Measurements from ENCODE around the gene PRMT1. TPM values are rescaled to one million over a fixed set of nuclear protein-coding genes. Genes with fewer than 3 reads are reported as not detected.
"Not testable (repeated sequence)": the region's sequence is repeated elsewhere in the genome, so short reads cannot be mapped to it uniquely, and the experiment has no call there.

Gene PRMT1
- total and polyA plus RNA-seq, 3 donors from 2014 or later = 192 to 272 (median 201) TPM

DNA sequence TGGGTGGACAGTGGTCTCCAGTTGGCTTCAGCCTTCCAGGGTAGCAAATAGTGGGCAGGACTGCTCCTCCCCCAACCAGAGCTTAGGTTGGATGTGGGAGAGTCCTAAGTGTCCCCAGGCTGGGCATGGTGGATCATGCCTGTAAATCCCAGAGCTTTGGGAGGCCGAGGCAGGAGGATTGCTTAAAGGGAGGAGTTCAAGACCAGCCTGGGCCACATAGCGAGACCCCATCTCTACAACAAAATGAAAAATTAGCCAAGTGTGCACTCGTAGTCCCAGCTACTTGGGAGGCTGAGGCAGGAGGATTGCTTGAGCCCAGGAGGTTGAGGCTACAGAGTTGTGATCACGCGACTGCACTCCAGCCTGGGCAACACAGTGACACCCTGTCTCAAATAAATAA is 44.5 kb upstream of the PRMT1 start:
- Histone ChIP-seq H3K4me3 (no peak overlapping the region), H3K9me3 (no peaks in the 10 kb centered on the region), H3K27me3 (no peaks in the 10 kb centered on the region), H3K4me1 (peaks cover 9% of the 10 kb centered on the region), H3K36me3 (ENCODE audit: low read depth, missing control alignments) (no peaks in the 10 kb centered on the region), H3K27ac (no peak overlapping the region)
- WGBS, 2 donors = 97 to 98% methylated on average over 5 of the region's 5 CpGs
- TF ChIP-seq, protein P1, sequence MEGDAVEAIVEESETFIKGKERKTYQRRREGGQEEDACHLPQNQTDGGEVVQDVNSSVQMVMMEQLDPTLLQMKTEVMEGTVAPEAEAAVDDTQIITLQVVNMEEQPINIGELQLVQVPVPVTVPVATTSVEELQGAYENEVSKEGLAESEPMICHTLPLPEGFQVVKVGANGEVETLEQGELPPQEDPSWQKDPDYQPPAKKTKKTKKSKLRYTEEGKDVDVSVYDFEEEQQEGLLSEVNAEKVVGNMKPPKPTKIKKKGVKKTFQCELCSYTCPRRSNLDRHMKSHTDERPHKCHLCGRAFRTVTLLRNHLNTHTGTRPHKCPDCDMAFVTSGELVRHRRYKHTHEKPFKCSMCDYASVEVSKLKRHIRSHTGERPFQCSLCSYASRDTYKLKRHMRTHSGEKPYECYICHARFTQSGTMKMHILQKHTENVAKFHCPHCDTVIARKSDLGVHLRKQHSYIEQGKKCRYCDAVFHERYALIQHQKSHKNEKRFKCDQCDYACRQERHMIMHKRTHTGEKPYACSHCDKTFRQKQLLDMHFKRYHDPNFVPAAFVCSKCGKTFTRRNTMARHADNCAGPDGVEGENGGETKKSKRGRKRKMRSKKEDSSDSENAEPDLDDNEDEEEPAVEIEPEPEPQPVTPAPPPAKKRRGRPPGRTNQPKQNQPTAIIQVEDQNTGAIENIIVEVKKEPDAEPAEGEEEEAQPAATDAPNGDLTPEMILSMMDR (IDR thresholded peaks at IDR 0.05) = no peak
- TF ChIP-seq POLR2A (IDR thresholded peaks at IDR 0.05) = no peak
- no peak for DNase-seq
- intact Hi-C loops (cut with DNase I; ENCODE audit: low total_unique reads) = no loop called here

DNA sequence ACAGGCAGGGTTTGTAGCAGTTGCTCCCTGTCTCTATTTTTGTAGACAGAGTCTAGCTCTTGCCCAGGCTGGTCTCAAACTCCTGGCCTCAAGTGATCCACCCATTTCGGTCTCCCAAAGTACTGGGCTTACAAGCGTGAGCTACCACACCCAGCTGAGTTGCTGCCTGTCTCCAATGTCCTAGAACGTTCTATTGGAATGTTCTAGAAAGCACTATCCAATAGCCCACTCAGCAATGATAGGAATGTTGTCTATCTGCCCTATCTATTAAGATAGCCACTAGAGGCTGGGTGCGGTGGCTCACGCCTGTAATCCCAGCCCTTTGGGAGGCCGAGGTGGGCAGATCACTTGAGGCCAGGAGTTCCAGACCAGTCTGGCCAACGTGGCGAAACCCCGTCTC is 43.8 kb upstream of the PRMT1 start:
- 73 to 74% methylated on average over 9 of the region's 9 CpGs for WGBS, 2 donors
- H3K36me3 ChIP-seq (ENCODE audit: low read depth, missing control alignments); intact Hi-C loops (cut with DNase I; ENCODE audit: low total_unique reads); DNase-seq; H3K4me3 ChIP-seq; H3K27me3 ChIP-seq; H3K9me3 ChIP-seq; H3K27ac ChIP-seq: not testable (repeated sequence)
- peaks cover 16% of the 10 kb centered on the region for H3K4me1 ChIP-seq

DNA sequence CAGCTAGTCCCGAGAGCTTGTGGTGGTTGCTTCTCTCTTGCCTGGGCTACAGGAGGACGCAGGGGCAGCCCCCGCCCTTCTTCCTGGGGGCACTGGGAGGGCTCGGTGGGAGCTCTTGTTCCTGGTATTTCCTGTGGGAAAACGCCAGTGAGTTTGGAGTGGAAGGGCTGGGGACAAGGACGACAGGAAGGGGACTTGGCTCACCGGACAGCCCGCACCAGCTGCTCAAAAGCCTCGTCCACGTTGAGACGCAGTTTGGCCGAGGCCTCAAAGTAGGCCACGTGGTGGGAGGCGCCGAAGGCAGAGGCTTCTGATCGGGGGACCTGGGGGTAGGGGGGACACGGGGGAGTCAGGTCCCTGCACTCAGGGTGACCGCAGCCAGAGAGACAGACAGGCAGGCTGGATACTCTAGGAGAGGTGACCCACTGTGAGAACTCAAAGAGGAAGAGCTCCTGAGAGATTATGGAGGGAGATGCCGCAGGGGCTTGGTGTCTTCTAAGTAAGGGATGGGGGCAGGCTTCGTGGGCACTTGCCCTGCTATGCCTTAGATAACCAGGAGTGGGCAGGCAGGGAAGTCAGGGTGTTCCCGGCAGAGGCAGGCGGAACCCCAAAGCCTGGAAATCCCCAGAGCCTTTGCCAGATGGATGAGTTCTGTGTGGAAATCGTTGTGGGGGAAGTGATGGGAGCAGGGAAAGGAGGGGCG is 41.4 kb upstream of the PRMT1 start:
- 51 to 60% methylated on average over 24 of the region's 24 CpGs for WGBS, 2 donors
- no peak overlapping the region for H3K4me3 ChIP-seq
- H3K9me3 ChIP-seq = no peaks in the 10 kb centered on the region
- intact Hi-C loops (cut with DNase I; ENCODE audit: low total_unique reads) = no loop called here
- H3K4me1 ChIP-seq = peaks cover 31% of the 10 kb centered on the region
- H3K27me3 ChIP-seq = no peaks in the 10 kb centered on the region
- H3K36me3 ChIP-seq (ENCODE audit: low read depth, missing control alignments) = no peaks in the 10 kb centered on the region
- peak overlapping the region in 1 of 2 donors; percentile 53 for H3K27ac ChIP-seq
- DNase-seq = no peak
- TF ChIP-seq, protein P1 (IDR thresholded peaks at IDR 0.05) = no peak
- no peak for TF ChIP-seq POLR2A (IDR thresholded peaks at IDR 0.05)

DNA sequence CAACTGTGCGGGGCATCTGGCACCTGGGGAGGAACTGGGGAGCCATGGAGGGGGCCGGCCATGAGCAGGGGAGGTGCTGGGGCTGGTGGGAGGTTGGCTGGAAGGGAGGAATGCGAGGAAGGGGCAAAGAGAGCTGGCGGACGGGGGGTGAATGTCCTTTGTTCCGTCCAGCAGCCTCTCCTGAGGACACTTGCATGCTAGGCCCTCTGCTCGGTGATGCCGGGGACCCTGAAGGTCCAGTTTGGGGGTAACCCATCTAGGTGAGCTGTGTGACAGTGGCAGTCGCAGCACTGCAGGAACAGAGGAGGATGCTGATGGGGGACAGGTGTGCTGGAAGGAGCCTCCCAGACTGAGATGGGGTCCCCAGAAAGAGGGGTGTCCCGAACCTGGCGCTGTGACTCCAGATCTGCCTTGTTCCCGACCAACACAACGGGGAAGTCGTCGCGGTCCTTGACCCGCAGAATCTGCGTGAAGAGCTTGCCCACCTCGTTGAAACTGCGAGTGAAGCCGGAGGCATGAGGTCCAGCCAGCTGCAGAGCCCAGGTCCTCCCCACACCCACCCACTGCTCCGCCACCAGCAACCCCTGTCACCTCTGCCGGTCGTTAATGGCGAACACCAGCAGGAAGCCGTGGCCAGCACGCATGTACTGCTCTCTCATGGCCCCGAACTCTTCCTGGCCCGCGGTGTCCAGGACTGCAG is 40.7 kb upstream of the PRMT1 start:
- H3K4me3 ChIP-seq = no peak overlapping the region
- no peaks in the 10 kb centered on the region for H3K9me3 ChIP-seq
- H3K27me3 ChIP-seq = no peaks in the 10 kb centered on the region
- DNase-seq = no peak
- TF ChIP-seq POLR2A (IDR thresholded peaks at IDR 0.05) = no peak
- TF ChIP-seq, protein P1 (IDR thresholded peaks at IDR 0.05) = no peak
- H3K36me3 ChIP-seq (ENCODE audit: low read depth, missing control alignments) = no peaks in the 10 kb centered on the region
- H3K27ac ChIP-seq = peak overlapping the region in 1 of 2 donors; percentile 53
- WGBS, 2 donors = 78 to 83% methylated on average over 30 of the region's 30 CpGs
- H3K4me1 ChIP-seq = peaks cover 33% of the 10 kb centered on the region
- intact Hi-C loops (cut with DNase I; ENCODE audit: low total_unique reads) = no loop called here

DNA sequence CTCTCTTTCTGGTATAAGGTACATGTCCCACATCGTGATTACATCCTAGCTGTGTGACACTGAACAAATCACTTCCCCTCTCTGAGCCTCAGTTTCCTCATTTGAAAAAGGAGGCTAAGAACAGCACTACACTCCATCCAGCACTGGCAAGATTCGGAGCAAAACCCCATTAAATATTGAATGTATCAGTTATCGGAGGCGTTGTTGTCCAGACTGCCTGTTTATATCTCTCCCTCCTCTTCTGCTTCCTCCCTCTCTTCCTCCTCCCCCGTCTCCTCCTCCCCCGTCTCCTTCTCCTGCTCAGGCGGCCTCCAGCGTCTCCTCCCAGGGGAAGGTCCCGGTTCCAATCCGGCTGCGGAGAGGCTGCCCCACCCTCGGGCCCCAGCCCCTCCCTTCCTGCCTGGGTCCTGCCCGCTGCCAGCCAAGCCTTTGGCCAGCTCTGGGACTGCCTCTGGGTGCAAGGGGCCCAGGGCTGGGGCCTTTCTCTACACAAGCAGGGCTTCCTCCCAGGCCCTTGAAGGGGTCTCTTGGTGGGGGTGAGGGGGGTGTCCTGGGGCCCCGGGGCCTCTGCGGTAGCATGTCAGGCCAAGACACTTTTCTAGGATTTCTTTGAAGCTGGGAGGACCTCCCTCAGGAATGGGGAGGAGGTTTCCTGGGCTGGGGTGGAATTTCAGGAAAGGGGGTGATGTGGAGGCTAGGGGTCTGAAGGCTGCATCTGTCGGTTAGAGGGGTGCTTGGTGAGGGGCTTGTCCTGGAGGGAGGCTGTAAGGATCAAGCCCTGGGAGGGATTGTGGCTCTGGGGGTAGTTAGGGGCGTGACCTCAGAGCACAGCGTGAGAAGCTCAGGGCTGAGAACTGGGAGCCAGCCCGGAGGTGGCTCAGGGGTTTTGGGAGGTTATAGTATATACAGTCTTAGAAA is 39.0 kb upstream of the PRMT1 start:
- peaks cover 40% of the 10 kb centered on the region for H3K4me1 ChIP-seq
- TF ChIP-seq, protein P1 (IDR thresholded peaks at IDR 0.05) = no peak
- no peak for TF ChIP-seq POLR2A (IDR thresholded peaks at IDR 0.05)
- DNase-seq = peak; percentile 92
- H3K36me3 ChIP-seq (ENCODE audit: low read depth, missing control alignments) = no peaks in the 10 kb centered on the region
- H3K4me3 ChIP-seq = no peak overlapping the region
- no peaks in the 10 kb centered on the region for H3K9me3 ChIP-seq
- intact Hi-C loops (cut with DNase I; ENCODE audit: low total_unique reads) = no loop called here
- H3K27ac ChIP-seq = peak overlapping the region; percentile 82 to 99
- WGBS, 2 donors = 26 to 29% methylated on average over 17 to 19 of the region's 19 CpGs
- no peaks in the 10 kb centered on the region for H3K27me3 ChIP-seq
